H1 (cell line): ENCODE data around the gene AGBL4. TPM values are rescaled to one million over a fixed set of nuclear protein-coding genes. Genes with fewer than 3 reads are reported as not detected.
A peak's percentile ranks its signal among the peaks of the same experiment; 100 is the strongest.

ENCODE experiments used
- CHD7 ChIP-seq: fragments of 300-600 bp; sonication (generic); IDR thresholded peaks from 2 replicates; pipeline ENCODE4 v1.7.1; 2012; ENCODE audit warnings: low read length, moderate library complexity, mild to moderate bottlenecking, inconsistent platforms; ENCODE audit not compliant: insufficient replicate concordance
- CTCF ChIP-seq, 3 experiments: IDR thresholded peaks; 1 replicate in 2 of 3; 2 replicates in 1 of 3; pipeline versions ENCODE4 v1.5.1 to v1.6.1; 2011; ENCODE audit warnings: low read length in 3 of 3, mild to moderate bottlenecking in 3 of 3, inconsistent platforms in 2 of 3, low read depth in 1 of 3, moderate library complexity in 1 of 3; ENCODE audit not compliant: insufficient read depth in 1 of 3; ENCODE audit errors: control extremely low read depth in 1 of 3
- KDM1A ChIP-seq: fragments of 200-600, 300-600 bp; sonication (generic); IDR thresholded peaks from 2 replicates; pipeline ENCODE4 v1.7.1; 2016; ENCODE audit warnings: mild to moderate bottlenecking, low read length, borderline replicate concordance
- MAX ChIP-seq: IDR thresholded peaks from 2 replicates; pipeline ENCODE4 v1.6.1; 2012; ENCODE audit warnings: inconsistent platforms
- TCF12 ChIP-seq: IDR thresholded peaks from 2 replicates; pipeline ENCODE4 v1.6.1; 2011; ENCODE audit warnings: low read depth, mild to moderate bottlenecking, low read length
- polyA plus RNA-seq, 7 experiments: library from polyadenylated mRNA; depleted of rRNA in 3 of 7; stranded (reverse) in 5 of 7; unstranded in 2 of 7; fragments of >200 nt in 5 of 7; fragments of 200-250 nt in 2 of 7; gene quantifications; 1 replicate in 5 of 7; 2 replicates in 1 of 7; 4 replicates in 1 of 7; pipeline versions ENCODE4 v1.2.1 to v1.2.3, GENCODE V29; 2011 to 2013; ENCODE audit warnings: missing spikeins in 2 of 7, mixed read lengths in 2 of 7
- total RNA-seq: library from RNA; stranded (reverse); fragmentation: NEBNext Ultra II Directional; extraction: Animal tissue kit (Norgen Biotek cat#: 25700); gene quantifications from 2 replicates; pipeline ENCODE4 v1.2.1, GENCODE V29; 2021

Gene AGBL4
- total and polyA plus RNA-seq, 2 of the 8 experiments (the other 6 are each of a cell fraction or from before 2014, with no cell fraction given), result 0.41 to 0.45 TPM

GRCh38 chr1:48916130-48917069 lies 1107.4 kb downstream of the AGBL4 start (continued):
- TF ChIP-seq MAX (no peak), TCF12 (no peak), CHD7 (no peak), KDM1A (no peak), CTCF (IDR thresholded peaks at IDR 0.05; ENCODE audit: control extremely low read depth in 1 of 3, insufficient read depth in 1 of 3, low read depth in 1 of 3, low read length in 3 of 3) (peak in 2 of 3 experiments; percentile 45 to 56; a peak in 3 of 4 replicates)
